Measurements from ENCODE around the gene MRPL2.

MRPL2 gene

DNA sequence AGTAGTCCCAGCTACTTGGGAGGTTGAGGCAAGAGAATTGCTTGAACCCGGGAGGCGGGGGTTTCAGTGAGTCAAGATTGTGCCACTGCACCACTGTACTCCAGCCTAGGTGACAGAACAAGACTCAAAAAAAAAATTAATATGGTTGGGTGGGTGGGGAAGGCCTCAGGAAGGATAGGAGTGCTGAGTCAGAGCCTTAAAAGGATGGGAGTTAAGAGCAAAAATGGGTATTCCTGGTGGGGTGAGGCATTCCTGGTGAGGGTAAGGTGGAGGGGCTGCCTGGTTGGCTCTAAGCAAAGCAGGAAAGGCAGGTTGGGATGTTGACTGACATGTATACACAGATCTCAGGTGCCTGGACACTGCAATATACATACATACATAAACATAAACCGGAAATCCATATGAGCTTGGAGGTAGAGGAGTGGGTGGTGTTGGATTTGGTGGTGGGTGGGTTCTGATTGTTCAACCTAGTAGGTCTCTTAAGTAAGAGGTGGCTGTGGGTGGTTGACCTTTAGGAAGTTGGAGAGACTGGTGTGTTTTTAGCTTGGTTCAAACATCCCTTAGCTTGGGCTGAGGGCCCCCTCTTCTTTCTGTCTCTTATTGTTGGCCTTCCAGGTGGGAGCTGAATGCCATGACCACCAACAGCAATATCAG is 39.1 kb downstream of the MRPL2 start:
- peak overlapping the region; percentile 72; the same call in 1 of the 2 replicates for H3K27ac ChIP-seq (ENCODE audit: low read length)
- ATAC-seq (ENCODE audit: insufficient read depth, low read depth): no peak
- no peak overlapping the region for H2AFZ ChIP-seq (ENCODE audit: low read depth, low read length)
- H3K4me2 ChIP-seq (ENCODE audit: insufficient read depth, low read length): peak overlapping the region; percentile 79
- peaks cover 71% of the 10 kb centered on the region for H3K36me3 ChIP-seq (ENCODE audit: insufficient read depth, low read length)
- H3K27me3 ChIP-seq (ENCODE audit: insufficient read depth, low read length, poor library complexity): no peaks in the 10 kb centered on the region
- H3K4me1 ChIP-seq (ENCODE audit: insufficient read depth, low read length): peaks cover 70% of the 10 kb centered on the region
- H3K9me3 ChIP-seq (ENCODE audit: insufficient read depth, low read length, severe bottlenecking): no peaks in the 10 kb centered on the region
- peaks cover 37% of the 10 kb centered on the region for H4K20me1 ChIP-seq (ENCODE audit: insufficient read depth, low read length)
- peak overlapping the region in 1 of 2 experiments; percentile 86; a peak in 2 of 4 replicates for H3K4me3 ChIP-seq (ENCODE audit: low read depth in 1 of 2, low read length in 2 of 2)
- H3K9ac ChIP-seq (ENCODE audit: low read depth, low read length): peak overlapping the region; percentile 58; the same call in 1 of the 2 replicates
- DNase-seq: no peak
- H3K79me2 ChIP-seq (ENCODE audit: insufficient read depth, low read length): peaks cover 71% of the 10 kb centered on the region
- TF ChIP-seq CTCF (IDR thresholded peaks at IDR 0.05; ENCODE audit: borderline replicate concordance, extremely low read depth, low read length, poor library complexity, severe bottlenecking) (no peak), EZH2 (IDR thresholded peaks at IDR 0.05; ENCODE audit: borderline replicate concordance, low read depth, low read length, severe bottlenecking) (no peak)

DNA sequence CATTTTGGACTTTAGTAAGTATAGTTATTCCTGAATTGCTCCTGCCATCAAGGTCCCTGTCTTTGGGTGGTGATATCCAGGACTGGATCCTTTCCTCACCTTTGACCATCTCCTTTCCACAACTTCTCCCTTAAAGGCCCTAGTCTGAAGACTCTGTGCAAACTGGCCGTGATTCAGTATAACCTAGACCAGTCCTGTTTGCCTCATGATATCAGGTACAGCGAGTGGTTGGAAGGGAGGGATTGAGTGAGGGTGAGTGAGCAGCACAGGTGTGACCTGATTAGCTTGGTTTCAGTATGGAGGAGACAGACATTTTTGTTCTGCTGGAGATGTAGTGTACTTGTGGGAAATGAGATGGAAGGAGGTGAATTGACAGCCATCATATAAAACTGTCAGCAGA is 40.1 kb downstream of the MRPL2 start:
- no peak for DNase-seq
- no peaks in the 10 kb centered on the region for H3K9me3 ChIP-seq (ENCODE audit: insufficient read depth, low read length, severe bottlenecking)
- no peaks in the 10 kb centered on the region for H3K27me3 ChIP-seq (ENCODE audit: insufficient read depth, low read length, poor library complexity)
- TF ChIP-seq EZH2 (IDR thresholded peaks at IDR 0.05; ENCODE audit: borderline replicate concordance, low read depth, low read length, severe bottlenecking) (no peak), CTCF (IDR thresholded peaks at IDR 0.05; ENCODE audit: borderline replicate concordance, extremely low read depth, low read length, poor library complexity, severe bottlenecking) (no peak)
- H3K79me2 ChIP-seq (ENCODE audit: insufficient read depth, low read length): peaks cover 72% of the 10 kb centered on the region
- H2AFZ ChIP-seq (ENCODE audit: low read depth, low read length): no peak overlapping the region
- no peak overlapping the region for H3K4me3 ChIP-seq (ENCODE audit: low read depth in 1 of 2, low read length in 2 of 2)
- ATAC-seq (ENCODE audit: insufficient read depth, low read depth): no peak
- peaks cover 60% of the 10 kb centered on the region for H3K36me3 ChIP-seq (ENCODE audit: insufficient read depth, low read length)
- H3K4me2 ChIP-seq (ENCODE audit: insufficient read depth, low read length): no peak overlapping the region
- no peak overlapping the region for H3K27ac ChIP-seq (ENCODE audit: low read length)
- peaks cover 74% of the 10 kb centered on the region for H3K4me1 ChIP-seq (ENCODE audit: insufficient read depth, low read length)
- H4K20me1 ChIP-seq (ENCODE audit: insufficient read depth, low read length): peaks cover 33% of the 10 kb centered on the region
- H3K9ac ChIP-seq (ENCODE audit: low read depth, low read length): no peak overlapping the region

- H3K4me3 ChIP-seq (ENCODE audit: low read depth in 1 of 2, low read length in 2 of 2): no peak overlapping the region
- 0 out of 2 replicates have a peak overlapping the region, but pooled peaks have one; percentile 22 for H3K9ac ChIP-seq (ENCODE audit: low read depth, low read length)
- H3K9me3 ChIP-seq (ENCODE audit: insufficient read depth, low read length, severe bottlenecking): no peaks in the 10 kb centered on the region
- H3K27me3 ChIP-seq (ENCODE audit: insufficient read depth, low read length, poor library complexity): no peaks in the 10 kb centered on the region
- peaks cover 70% of the 10 kb centered on the region for H3K4me1 ChIP-seq (ENCODE audit: insufficient read depth, low read length)
- ATAC-seq (ENCODE audit: insufficient read depth, low read depth) (no peak), DNase-seq (no peak)
- H4K20me1 ChIP-seq (ENCODE audit: insufficient read depth, low read length): peaks cover 27% of the 10 kb centered on the region; the same call in 1 of the 2 replicates
- TF ChIP-seq CTCF (IDR thresholded peaks at IDR 0.05; ENCODE audit: borderline replicate concordance, extremely low read depth, low read length, poor library complexity, severe bottlenecking) (no peak), EZH2 (IDR thresholded peaks at IDR 0.05; ENCODE audit: borderline replicate concordance, low read depth, low read length, severe bottlenecking) (no peak)
- H2AFZ ChIP-seq (ENCODE audit: low read depth, low read length): no peak overlapping the region
- no peak overlapping the region for H3K27ac ChIP-seq (ENCODE audit: low read length)
- H3K36me3 ChIP-seq (ENCODE audit: insufficient read depth, low read length): peaks cover 62% of the 10 kb centered on the region
- peak overlapping the region; percentile 90 for H3K4me2 ChIP-seq (ENCODE audit: insufficient read depth, low read length)
- H3K79me2 ChIP-seq (ENCODE audit: insufficient read depth, low read length): peaks cover 69% of the 10 kb centered on the region
Observed at GRCh38 chr6:43016943-43017334, 42.3 kb downstream of the MRPL2 start.
